22Rv1 (cell line): ENCODE results near the gene PCSK5.

ENCODE experiments used
- ZFX ChIP-seq: fragments of 450-650 bp; IDR thresholded peaks from 2 replicates; pipeline ENCODE4 v1.6.1; 2017; ENCODE audit warnings: antibody characterized with exemption, borderline replicate concordance
- TF ChIP-seq, protein P1 (sequence below): fragments of 450-650 bp; IDR thresholded peaks from 2 replicates; pipeline ENCODE4 v1.5.1; 2017; ENCODE audit warnings: mild to moderate bottlenecking

GRCh38 chr9:75930730-75931321, 40.4 kb downstream of the PCSK5 start:
- TF ChIP-seq, protein P1, sequence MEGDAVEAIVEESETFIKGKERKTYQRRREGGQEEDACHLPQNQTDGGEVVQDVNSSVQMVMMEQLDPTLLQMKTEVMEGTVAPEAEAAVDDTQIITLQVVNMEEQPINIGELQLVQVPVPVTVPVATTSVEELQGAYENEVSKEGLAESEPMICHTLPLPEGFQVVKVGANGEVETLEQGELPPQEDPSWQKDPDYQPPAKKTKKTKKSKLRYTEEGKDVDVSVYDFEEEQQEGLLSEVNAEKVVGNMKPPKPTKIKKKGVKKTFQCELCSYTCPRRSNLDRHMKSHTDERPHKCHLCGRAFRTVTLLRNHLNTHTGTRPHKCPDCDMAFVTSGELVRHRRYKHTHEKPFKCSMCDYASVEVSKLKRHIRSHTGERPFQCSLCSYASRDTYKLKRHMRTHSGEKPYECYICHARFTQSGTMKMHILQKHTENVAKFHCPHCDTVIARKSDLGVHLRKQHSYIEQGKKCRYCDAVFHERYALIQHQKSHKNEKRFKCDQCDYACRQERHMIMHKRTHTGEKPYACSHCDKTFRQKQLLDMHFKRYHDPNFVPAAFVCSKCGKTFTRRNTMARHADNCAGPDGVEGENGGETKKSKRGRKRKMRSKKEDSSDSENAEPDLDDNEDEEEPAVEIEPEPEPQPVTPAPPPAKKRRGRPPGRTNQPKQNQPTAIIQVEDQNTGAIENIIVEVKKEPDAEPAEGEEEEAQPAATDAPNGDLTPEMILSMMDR = no peak
- no peak for TF ChIP-seq ZFX
